Anterior cingulate cortex (tissue), 58 donors: ENCODE measurements around the gene BCL2L12.
"Not testable (repeated sequence)": the region's sequence is repeated elsewhere in the genome, so short reads cannot be mapped to it uniquely, and the experiment has no call there.

Experiments used
- DNase-seq, 58 donors: peaks; one replicate each; lab custom pipeline; 2025; lab: John Stamatoyannopoulos, UW

The BCL2L12 gene

DNA sequence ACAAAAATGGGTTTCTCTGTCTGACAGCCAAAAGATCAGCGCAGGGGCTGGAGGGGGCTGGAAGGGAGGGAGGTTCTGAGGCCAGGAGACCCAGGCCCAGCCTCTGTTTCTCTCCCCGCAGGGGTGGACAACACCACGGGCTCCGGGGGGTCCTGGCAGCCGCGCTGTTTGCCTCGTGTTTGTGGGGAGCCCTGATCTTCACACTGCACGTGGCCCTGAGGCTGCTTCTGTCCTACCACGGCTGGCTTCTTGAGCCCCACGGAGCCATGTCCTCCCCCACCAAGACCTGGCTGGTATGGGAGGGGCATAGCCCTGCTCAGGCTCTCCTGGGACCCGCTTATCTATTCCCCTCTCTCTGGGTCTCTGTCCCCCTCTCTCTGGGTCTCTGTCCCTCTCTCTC lies 34.8 kb downstream of the BCL2L12 start:
- DNase-seq: no peak

DNA sequence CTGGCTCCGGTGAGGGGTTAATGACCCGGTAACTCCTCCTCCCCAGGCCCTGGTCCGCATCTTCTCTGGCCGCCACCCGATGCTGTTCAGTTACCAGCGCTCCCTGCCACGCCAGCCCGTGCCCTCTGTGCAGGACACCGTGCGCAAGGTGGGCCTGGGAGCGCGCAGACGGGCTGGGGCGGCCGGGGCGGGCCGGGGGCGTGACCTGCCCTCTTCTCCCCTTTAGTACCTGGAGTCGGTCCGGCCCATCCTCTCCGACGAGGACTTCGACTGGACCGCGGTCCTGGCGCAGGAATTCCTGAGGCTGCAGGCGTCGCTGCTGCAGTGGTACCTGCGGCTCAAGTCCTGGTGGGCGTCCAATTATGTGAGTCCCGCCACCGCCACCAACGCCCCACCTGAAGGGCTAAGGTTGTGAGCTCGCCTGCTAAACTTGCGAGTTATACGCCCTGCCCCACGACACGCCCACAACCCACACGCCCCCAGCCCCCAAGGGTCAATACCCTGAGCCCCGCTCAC lies 35.6 kb downstream of the BCL2L12 start:
- DNase-seq: no peak

DNA sequence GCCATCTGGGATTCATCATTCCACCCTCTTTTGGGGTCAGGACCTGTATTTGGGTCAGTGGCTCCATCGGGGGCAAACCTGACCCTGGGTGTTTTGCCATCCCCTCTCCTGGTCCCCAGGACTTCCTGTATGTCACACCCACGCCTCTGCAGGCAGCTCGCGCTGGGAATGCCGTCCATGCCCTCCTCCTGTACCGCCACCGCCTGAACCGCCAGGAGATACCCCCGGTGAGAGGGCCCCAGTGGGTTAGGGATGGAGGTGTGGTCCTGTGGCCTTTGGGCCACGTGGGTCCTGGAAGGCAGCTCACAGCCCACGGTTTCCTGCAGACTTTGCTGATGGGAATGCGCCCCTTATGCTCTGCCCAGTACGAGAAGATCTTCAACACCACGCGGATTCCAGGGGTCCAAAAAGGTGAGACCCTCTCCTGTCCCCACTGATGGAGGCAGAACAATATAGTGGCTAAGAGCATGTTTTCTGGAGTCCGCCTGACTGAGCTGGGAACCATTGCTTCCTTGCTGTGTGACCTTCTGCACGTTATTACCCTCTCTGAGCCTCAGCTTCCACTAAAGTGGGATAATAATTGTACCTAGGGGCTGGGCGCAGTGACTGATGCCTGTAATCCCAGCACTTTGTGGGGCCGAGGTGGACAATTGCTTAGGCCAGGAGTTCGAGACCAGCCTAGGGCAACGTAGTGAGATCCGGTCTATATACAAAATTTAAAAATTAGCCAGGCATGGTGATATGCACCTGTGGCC lies 39.3 kb downstream of the BCL2L12 start:
- DNase-seq: no peak

DNA sequence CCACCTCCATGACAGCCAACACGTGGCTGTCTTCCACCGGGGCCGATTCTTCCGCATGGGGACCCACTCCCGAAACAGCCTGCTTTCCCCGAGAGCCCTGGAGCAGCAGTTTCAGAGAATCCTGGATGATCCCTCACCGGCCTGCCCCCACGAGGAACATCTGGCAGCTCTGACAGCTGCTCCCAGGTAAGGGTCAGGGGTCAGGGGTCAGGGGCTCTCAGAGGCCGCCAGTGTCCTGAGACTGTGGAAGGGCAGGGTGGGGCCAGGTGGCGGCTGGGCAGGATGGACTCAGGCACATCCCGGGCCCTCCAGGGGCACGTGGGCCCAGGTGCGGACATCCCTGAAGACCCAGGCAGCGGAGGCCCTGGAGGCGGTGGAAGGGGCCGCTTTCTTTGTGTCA lies 40.2 kb downstream of the BCL2L12 start:
- DNase-seq: no peak

DNA sequence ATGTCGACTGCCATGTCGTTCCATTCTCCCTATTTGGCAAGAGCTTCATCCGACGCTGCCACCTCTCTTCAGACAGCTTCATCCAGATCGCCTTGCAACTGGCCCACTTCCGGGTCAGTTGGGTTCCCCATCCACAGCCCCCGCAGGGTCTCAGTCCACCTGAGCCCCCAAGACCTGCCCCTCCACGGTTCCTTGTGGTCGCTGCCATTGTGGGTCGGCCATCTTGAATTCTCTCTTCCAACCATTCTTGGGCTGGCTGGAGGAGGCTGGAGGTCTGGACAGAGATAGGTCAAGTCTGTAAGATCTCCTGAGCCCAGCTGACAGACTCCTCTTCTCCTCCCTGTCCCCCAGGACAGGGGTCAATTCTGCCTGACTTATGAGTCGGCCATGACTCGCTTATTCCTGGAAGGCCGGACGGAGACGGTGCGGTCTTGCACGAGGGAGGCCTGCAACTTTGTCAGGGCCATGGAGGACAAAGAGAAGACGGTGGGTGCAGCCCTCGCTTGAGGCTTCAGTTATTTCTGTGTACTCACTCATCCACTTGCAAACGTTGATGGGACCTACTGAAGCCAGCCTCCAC lies 44.7 kb downstream of the BCL2L12 start:
- DNase-seq: no peak

DNA sequence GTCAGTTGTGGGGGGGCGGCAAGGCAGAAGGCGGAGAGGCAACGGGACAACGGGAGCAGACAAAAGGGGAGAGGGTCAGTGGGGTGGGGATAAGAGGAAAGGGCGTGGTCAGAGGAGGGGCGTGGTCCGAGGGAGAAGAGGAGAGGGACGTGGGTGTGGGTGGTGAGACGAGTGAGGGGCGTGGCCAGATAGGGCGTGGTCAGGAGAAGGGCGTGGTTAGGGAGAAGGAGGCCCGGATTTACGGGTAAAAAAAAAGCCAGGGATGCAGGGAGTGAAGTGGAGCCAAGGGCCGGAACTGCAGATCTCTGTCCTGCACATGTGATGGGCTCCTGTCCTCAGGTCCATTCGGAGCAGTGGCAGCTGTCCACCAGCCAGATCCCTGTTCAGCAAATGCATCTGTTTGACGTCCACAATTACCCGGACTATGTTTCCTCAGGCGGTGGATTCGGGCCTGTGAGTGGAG lies 46.7 kb downstream of the BCL2L12 start:
- peak in 4 of 58 donors; percentile 4 to 32 (median 18) for DNase-seq

DNA sequence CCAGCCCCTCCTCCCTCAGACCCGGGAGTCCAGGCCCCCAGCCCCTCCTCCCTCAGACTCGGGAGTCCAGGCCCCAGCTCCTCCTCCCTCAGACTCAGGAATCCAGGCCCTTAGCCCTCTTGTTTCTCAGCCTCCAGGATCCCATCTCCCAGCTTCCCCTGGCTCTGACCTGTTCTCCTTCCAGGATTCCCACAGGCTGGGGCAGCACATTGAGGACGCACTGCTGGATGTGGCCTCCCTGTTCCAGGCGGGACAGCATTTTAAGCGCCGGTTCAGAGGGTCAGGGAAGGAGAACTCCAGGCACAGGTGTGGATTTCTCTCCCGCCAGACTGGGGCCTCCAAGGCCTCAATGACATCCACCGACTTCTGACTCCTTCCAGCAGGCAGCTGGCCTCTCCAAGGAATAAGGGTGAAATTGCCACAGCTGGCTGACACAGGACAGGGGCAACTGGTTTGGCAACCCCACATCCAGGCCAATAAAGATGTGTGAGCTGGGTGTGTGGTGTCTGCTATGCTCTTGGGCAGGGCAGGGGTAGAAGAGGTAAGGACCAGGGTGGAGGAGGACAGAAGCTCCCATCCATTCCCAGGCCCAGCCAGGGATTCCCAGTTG lies 47.6 kb downstream of the BCL2L12 start:
- DNase-seq: no peak

DNA sequence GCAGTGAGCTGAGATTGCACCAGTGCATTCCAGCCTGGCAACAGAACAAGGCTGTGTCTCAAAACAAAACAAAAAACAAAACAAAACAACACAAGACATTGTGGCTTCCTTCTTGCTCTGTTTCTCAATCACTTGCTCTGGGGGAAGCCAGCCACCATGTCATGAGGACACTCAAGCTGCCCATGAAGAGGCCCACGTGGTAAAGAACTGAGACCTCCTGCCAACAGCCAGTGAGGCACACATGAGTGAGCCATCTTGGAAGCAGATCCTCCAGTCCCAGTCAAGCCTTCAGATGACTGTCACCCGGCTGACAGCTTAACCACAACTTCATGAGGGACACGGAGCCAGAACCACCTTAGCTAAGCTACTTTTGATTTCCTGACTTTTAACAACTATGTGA lies 50.4 kb downstream of the BCL2L12 start:
- no peak for DNase-seq

DNA sequence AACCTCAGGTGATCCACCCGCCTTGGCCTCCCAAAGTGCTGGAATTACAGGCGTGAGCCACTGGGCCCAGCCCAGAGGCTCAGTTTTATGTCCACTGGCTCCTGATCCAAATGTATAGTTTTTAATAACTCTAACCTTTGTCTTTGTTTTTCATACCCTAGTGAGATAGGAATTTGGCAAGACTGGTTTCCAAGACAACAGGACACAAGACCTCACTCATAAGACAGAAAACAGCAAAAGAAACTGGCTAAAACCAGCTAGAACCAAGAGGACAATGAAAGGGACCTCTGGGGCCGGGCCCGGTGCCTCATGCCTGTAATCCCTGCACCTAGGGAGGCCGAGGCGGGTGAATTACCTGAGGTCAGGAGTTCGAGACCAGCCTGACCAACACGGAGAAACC lies 52.8 kb downstream of the BCL2L12 start:
- no peak for DNase-seq

DNA sequence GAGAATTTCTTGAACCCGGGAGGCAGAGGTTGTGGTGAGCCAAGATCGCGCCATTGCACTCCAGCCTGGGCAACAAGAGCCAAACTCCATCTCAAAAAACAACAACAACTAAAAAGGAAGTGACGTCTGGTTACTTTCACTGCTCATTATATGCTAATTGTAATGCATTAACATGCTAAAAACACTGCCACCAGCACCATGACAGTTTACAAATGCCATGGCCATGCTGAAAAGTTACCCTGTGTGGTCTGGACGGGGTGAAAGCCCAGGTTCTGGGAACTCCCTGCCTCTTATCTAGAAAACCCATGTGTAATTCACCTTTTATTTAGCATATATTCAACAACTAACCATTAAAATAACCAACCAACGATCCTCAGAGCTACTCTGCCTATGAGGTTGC lies 53.3 kb downstream of the BCL2L12 start:
- no peak for DNase-seq

DNA sequence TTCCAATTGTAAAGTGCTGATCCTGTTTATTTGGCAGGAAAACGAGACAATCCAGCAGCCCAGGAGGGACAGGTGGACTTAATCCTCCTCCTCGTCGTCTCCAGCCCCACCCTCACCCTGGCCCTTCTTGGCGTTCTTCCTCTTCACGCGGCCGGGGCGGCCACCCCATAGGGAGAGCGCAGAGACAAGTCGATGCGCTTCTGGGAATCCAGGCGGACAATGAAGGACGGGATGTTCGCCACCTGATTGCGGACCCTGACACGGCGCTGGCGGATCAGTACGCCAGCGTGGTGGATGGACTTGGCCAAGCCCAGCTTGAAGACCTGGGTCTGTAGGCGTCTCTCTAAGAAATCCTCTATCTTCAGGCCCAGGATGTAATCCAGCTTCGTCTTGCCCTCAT lies 53.7 kb downstream of the BCL2L12 start:
- not testable (repeated sequence) for DNase-seq
